GM19099 (cell line): ENCODE data around the gene AP3M1.

Source experiments
- POLR2A ChIP-seq: IDR thresholded peaks from 3 replicates; pipeline ENCODE4 v1.6.1; 2011; ENCODE audit warnings: low read depth; ENCODE audit not compliant: insufficient read length; ENCODE audit errors: extremely low read depth

The AP3M1 gene

DNA sequence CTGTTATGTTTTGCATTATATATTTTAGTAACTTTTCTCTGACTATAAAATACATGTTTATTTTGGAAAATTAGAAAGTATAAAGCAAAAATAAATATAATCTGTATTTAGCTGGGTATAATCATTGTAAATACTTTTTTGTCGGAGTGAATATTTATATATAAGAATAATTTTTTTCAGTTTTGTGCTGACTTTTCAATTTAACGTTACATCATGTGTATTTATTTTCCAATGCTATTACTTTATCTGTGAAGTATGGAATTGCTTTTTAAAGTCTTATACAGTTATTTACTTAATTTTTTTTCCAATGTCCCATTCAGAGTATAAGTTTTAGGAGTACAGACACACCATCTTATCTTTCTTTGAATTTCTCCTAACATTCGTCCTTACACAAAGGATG is 15.2 kb downstream of the AP3M1 start:
- TF ChIP-seq POLR2A = no peak

DNA sequence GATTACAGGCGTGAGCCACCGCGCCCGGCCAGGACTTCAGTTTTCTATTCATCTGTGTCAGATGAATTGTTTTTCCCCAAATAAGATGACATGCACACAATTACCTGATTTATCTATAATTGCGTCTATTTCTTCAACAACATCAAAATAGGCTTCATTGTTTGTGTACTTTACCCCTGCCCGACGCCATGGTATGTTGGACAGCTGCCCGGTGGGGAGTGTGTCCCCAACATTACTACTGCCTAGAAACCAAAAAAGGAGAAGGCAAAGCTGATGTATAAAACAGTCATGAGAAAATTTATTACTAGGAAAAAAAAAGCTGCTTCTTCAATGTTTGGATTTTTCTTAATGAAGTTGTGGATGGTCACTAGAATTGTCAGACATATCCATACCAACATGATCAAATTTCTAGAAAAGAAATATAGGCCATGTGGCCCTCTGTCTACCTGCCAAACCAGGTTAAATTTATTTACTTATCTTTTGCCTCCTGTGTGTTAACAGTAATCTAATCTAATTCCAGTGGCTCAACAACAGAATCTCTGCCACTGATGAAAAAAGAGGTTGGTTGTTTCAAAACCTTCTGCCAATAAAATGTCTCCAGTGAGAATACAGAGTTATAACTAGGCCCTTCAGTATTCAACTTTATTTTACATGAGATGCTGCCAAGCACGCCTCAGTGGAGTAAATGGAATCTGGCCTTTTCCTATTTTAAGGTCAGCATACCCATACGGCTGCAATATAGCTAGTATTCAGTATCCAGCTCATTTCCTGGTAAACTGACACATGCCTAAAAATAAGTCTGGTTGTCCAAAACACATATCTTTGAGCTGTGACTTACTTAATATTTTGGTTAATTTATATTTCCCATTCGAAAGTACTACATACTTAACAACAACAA is 16.5 kb downstream of the AP3M1 start:
- TF ChIP-seq POLR2A = no peak

DNA sequence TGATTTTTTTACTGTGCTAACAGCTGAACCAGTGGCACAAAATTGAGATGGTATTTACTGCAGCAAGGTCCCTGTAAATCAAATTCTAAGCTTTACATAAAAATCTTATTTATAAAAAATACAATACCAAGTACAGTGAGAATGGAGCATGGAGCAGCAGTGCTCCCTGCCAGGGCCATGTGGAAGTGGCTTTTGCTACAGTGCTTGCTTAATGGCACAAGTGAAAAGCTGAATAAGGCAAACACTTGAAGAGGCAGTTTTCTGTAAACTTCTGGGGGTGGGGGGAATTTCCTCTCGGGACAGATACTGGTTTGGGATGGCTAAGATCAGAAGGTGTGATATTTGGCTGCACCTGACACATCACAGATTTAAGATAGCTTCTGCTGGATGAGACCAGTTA is 27.5 kb downstream of the AP3M1 start:
- no peak for TF ChIP-seq POLR2A

DNA sequence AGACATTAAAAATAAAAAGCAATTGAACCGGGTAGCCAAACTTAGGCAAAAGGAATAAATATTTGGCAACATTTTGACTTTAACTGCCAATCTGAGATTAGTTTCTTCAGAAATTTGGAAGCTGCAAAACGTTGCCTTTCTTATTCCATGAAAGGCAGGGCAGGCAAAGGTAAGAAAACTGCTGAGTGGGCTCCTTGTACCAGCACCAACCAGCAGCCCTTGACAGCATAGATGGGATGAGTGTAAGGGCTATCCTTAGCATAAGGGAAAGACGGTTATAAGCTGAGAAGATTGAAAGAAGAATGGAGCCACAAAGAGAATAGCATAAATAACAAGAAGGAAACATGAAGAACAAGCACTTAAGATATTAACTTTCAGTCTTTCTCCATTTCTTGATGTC is 28.6 kb downstream of the AP3M1 start:
- TF ChIP-seq POLR2A = no peak

DNA sequence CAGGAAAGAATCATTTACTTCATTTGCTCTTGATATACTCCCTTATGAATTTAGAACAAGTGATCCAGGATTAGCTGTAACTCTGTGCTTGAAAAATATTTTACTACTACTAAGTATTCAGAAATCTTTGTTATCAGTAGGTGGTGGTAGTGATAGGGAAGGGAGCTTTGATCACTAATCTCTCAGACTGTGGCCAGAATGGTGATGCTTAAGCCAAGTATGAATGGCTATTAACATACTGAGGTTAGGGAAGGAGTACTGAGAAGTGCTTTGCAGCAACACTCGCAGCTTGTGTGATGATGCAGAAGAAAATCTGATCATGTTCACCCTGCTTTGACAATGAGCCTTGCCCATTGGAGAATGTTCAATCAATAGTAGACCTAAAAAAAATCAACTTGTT is 29.3 kb downstream of the AP3M1 start:
- no peak for TF ChIP-seq POLR2A

GRCh38 chr10:74120911-74121310 is 29.7 kb downstream of the AP3M1 start:
- no peak for TF ChIP-seq POLR2A

GRCh38 chr10:74118804-74119203 is 31.8 kb downstream of the AP3M1 start:
- no peak for TF ChIP-seq POLR2A

DNA sequence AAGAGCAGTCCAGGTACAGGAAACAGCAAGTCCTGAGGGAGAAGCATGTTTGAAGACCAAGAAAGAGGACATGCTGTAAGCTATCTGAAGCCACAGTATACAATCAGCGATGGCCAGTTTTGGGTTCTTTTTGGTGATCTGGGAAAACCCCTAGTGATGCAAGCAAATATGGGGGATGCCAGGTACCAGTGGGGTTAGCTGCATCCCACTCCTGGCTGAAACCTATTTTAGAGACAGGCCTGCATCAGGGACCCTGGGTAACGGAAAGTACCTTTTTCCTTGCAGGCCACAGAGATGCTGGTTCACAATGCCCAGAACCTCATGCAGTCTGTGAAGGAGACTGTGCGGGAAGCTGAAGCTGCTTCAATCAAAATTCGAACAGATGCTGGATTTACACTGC is 32.9 kb downstream of the AP3M1 start:
- no peak for TF ChIP-seq POLR2A

DNA sequence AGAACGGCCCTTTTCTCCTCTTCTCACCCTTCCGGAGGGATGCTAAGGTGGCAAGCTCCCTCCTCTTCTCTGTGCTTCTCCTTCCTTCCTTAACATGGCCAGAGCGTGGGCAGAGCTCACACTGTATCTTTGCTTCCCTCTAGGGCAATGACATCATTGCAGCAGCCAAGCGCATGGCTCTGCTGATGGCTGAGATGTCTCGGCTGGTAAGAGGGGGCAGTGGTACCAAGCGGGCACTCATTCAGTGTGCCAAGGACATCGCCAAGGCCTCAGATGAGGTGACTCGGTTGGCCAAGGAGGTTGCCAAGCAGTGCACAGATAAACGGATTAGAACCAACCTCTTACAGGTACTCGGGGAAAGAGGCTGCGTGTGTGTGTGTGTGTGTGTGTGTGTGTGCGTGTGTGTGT is 36.6 kb downstream of the AP3M1 start:
- TF ChIP-seq POLR2A = no peak

GRCh38 chr10:74113546-74113945 is 37.1 kb downstream of the AP3M1 start:
- TF ChIP-seq POLR2A = no peak

DNA sequence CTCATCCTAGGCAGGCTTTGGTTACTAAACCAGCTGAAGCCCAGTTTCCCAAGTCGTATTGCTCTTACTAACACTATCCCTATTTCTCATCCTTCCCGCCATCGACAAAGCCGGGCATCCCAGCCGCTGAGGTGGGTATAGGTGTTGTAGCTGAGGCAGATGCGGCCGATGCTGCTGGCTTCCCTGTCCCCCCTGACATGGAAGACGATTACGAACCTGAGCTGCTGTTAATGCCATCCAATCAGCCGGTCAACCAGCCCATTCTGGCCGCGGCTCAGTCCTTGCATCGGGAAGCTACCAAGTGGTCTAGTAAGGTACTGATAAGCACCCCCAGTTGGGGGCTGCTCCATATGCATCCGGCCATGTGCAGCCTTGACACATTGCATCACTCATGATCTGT is 38.8 kb downstream of the AP3M1 start:
- TF ChIP-seq POLR2A = no peak

DNA sequence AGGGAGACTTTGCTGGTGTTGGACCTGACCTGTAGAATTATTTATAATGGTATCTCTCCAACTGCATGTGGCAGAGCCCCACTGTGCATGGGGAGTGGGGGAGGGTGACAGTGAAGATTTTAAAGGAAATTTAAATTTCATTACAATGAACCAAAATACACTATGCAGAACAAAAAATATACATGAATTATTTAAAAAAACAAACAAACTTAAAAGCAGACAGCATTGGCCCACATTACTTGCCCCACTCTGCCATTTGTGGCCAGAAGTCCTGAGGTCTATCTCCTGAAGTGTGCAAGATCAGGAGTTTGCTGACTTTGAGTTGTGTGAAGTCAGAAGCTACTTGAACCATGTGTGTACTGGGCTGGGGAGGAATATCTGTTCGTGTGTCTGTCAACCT is 40.5 kb downstream of the AP3M1 start:
- no peak for TF ChIP-seq POLR2A

- TF ChIP-seq POLR2A = no peak
Measured at GRCh38 chr10:74109452-74109851, 41.2 kb downstream of the AP3M1 start.

DNA sequence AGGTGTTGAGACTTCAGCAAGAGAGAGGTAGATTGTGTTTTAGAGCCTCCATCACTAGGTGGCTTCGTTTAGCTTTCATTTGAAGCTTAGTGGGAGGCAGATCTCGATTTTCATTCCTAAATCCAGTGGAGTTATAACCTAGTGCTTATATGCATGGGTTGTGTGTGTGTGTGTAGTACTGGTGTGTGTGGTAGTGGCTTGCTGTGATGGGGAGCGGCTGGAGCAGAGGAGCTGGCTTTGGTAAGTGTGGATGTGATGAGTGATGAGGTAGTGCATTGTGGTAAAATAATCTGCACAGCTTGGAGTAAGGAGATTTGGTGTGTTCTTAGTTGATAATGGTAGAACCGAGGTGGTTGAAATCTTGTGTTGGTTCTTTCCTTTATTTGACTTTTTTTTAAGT is 43.2 kb downstream of the AP3M1 start:
- no peak for TF ChIP-seq POLR2A

GRCh38 chr10:74104996-74105395 is 45.6 kb downstream of the AP3M1 start:
- no peak for TF ChIP-seq POLR2A

DNA sequence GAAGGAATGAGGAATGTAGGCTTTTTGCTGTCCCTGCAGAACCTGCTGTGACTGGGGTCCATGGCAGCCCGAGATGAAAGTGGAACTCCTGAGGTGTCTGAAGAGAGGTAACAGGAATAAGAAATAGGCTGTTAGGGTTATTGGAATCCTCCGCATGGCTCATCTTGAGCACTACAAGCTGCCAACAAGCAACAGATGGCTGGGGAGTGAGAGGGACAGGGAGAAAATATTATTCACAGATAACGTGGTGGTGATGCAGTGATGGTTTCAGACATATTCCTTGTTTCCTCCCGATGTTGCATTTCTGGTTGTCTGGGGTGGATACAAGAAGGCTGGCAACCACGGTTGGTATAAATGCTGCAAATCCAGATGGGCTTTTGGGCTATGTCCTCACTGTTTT is 46.1 kb downstream of the AP3M1 start:
- TF ChIP-seq POLR2A = no peak
